ENCODE results near the gene SIGLEC6. TPM values are rescaled to one million over a fixed set of nuclear protein-coding genes. Genes with fewer than 3 reads are reported as not detected.

The SIGLEC6 gene
- total RNA-seq, 1 experiment from 2014 or later, result 0.37 TPM

- Mint-ChIP-seq H3K36me3 (no peaks in the 10 kb centered on the region), H3K27me3 (ENCODE audit: low read depth) (peaks cover 61% of the 10 kb centered on the region), H3K4me1 (peaks cover 6% of the 10 kb centered on the region), H3K27ac (no peak overlapping the region), H3K9me3 (peaks cover 5% of the 10 kb centered on the region; the same call in 1 of the 2 replicates), H3K4me3 (no peak overlapping the region)
- ATAC-seq (no peak), DNase-seq (ENCODE audit: low spot score) (no peak)
- TF ChIP-seq ZNF317 (CRISPR knock-in tag; IDR thresholded peaks at IDR 0.05; ENCODE audit: borderline replicate concordance, low read depth), result no peak
- no peak for TF ChIP-seq ARID4B (CRISPR knock-in tag; IDR thresholded peaks at IDR 0.05; ENCODE audit: borderline replicate concordance)
- no peak for TF ChIP-seq GABPB1 (CRISPR knock-in tag; IDR thresholded peaks at IDR 0.05)
- TF ChIP-seq NR2C2 (CRISPR knock-in tag; IDR thresholded peaks at IDR 0.05), result no peak
- TF ChIP-seq ERG (CRISPR knock-in tag; IDR thresholded peaks at IDR 0.05), result no peak
- TF ChIP-seq SP1 (CRISPR knock-in tag; conservative IDR thresholded peaks at IDR 0.05), result no peak
- ChIA-PET POLR2A (interaction anchor here (1.6 kb wide), 1 partner anchor 17 kb away, joined by 4 read pairs; the partner anchor contains the start of gene SIGLEC6), CTCF (no interaction called here)
Observed at GRCh38 chr19:51548213-51548651, 16.8 kb upstream of the SIGLEC6 start.

- Mint-ChIP-seq H3K27me3 (ENCODE audit: low read depth) (peaks cover 60% of the 10 kb centered on the region), H3K4me1 (peaks cover 5% of the 10 kb centered on the region), H3K27ac (no peak overlapping the region)
- TF ChIP-seq CREM (CRISPR knock-in tag; IDR thresholded peaks at IDR 0.05) (no peak), SOX15 (CRISPR knock-in tag; IDR thresholded peaks at IDR 0.05) (no peak), ZNF219 (CRISPR knock-in tag; IDR thresholded peaks at IDR 0.05; ENCODE audit: borderline replicate concordance) (no peak), AFF4 (CRISPR knock-in tag; IDR thresholded peaks at IDR 0.05; ENCODE audit: borderline replicate concordance) (no peak), GABPB1 (CRISPR knock-in tag; IDR thresholded peaks at IDR 0.05) (no peak), USF2 (CRISPR knock-in tag; IDR thresholded peaks at IDR 0.05) (no peak), EMX1 (CRISPR knock-in tag; IDR thresholded peaks at IDR 0.05) (no peak), ETV6 (CRISPR knock-in tag; IDR thresholded peaks at IDR 0.05) (no peak), ERG (CRISPR knock-in tag; IDR thresholded peaks at IDR 0.05) (no peak), JAZF1 (CRISPR knock-in tag; IDR thresholded peaks at IDR 0.05) (no peak), STAT6 (CRISPR knock-in tag; conservative IDR thresholded peaks at IDR 0.05; ENCODE audit: low read depth) (no peak)
Observed at GRCh38 chr19:51547397-51548212, 16.1 kb upstream of the SIGLEC6 start.

More at GRCh38 chr19:51547397-51548212, 16.1 kb upstream of the SIGLEC6 start:
- H3K4me3 Mint-ChIP-seq, result no peak overlapping the region
- no peaks in the 10 kb centered on the region for H3K36me3 Mint-ChIP-seq
- POLR2A ChIA-PET, result interaction anchor here (1.6 kb wide), 1 partner anchor 16 kb away, joined by 4 read pairs; the partner anchor contains the start of gene SIGLEC6
- no peak for ATAC-seq
- peaks cover 5% of the 10 kb centered on the region; the same call in 1 of the 2 replicates for H3K9me3 Mint-ChIP-seq
- CTCF ChIA-PET, result interaction anchor here (1.2 kb wide), 1 partner anchor 17 kb away, joined by 4 read pairs; no protein-coding TSS in a partner anchor
- no peak for DNase-seq (ENCODE audit: low spot score)

All from WTC11 (cell line).